Esophagus muscularis mucosa (tissue), 4 donors: ENCODE data around the gene AQP1.

Experiments used
- CTCF ChIP-seq, 3 experiments: fragments of 200-600 bp in 2 of 3; fragments of 450-650 bp in 1 of 3; sonication (generic) in 2 of 3; IDR thresholded peaks; one replicate each; pipeline ENCODE4 v1.5.1; 2017 to 2019; ENCODE audit warnings: antibody characterized with exemption in 3 of 3, mild to moderate bottlenecking in 2 of 3, moderate library complexity in 1 of 3
- EP300 ChIP-seq: sonication (generic); formaldehyde crosslinking; IDR thresholded peaks from one replicate; pipeline ENCODE4 v1.6.1; 2017; ENCODE audit warnings: antibody characterized with exemption
- POLR2A ChIP-seq: fragments of 450-650 bp; IDR thresholded peaks from one replicate; pipeline ENCODE4 v1.6.1; 2017; ENCODE audit warnings: antibody characterized with exemption, moderate library complexity, mild to moderate bottlenecking, low read depth
- POLR2AphosphoS5 ChIP-seq, 2 donors: sonication (generic); formaldehyde crosslinking; IDR thresholded peaks; one replicate each; pipeline ENCODE4 v1.6.1; 2017; ENCODE audit warnings: antibody characterized with exemption in 2 of 2

- TF ChIP-seq CTCF (IDR thresholded peaks at IDR 0.05): no peak
- no peak for TF ChIP-seq EP300
- no peak for TF ChIP-seq POLR2AphosphoS5 (IDR thresholded peaks at IDR 0.05)
- no peak for TF ChIP-seq POLR2A
Observed at GRCh38 chr7:30862995-30863705, 48.5 kb upstream of the AQP1 start.
